Measurements from ENCODE around the gene MN1. TPM values are rescaled to one million over a fixed set of nuclear protein-coding genes. Genes with fewer than 3 reads are reported as not detected.

Gene MN1
- polyA plus RNA-seq, 2 of the 4 experiments (the other 2 are of a cell fraction) = 0.59 to 2.4 TPM

GRCh38 chr22:27731621-27732020 is 69.9 kb downstream of the MN1 start:
- TF ChIP-seq CHD4 (IDR thresholded peaks at IDR 0.05; ENCODE audit: borderline replicate concordance) (no peak), REST (IDR thresholded peaks at IDR 0.05) (no peak), CTCF (IDR thresholded peaks at IDR 0.05) (no peak), TFCP2L1 (CRISPR knock-in tag; IDR thresholded peaks at IDR 0.05) (no peak), RAD21 (conservative IDR thresholded peaks at IDR 0.05 in 1 of 2, IDR thresholded peaks at IDR 0.05 in 1 of 2) (no peak), HDAC2 (IDR thresholded peaks at IDR 0.05) (no peak), TP53 (CRISPR knock-in tag; IDR thresholded peaks at IDR 0.05) (no peak), E2F6 (IDR thresholded peaks at IDR 0.05; ENCODE audit: borderline replicate concordance, low read depth) (no peak), MYC (IDR thresholded peaks at IDR 0.05; ENCODE audit: borderline replicate concordance, low read length) (no peak), RFX5 (IDR thresholded peaks at IDR 0.05) (no peak), MAX (IDR thresholded peaks at IDR 0.05) (no peak)
- Histone ChIP-seq H3K27ac (no peak overlapping the region), H3K4me2 (no peak overlapping the region), H3K4me1 (peaks cover 29% of the 10 kb centered on the region), H3K9me3 (no peaks in the 10 kb centered on the region), H3K4me3 (no peak overlapping the region)
- POLR2A ChIA-PET = no interaction called here
- ATAC-seq = no peak
- DNase-seq (ENCODE audit: low read depth in 1 of 2, low spot score in 1 of 2) = no peak
- WGBS (ENCODE audit: missing lambda C conversion rate) = 85% methylated on average over 2 of the region's 3 CpGs
- CTCF ChIA-PET = interaction anchor here (1.1 kb wide), 1 partner anchor 8 kb away, joined by 3 read pairs; no protein-coding TSS in a partner anchor
- FAIRE-seq = no peak

GRCh38 chr22:27730641-27731433 is 70.7 kb downstream of the MN1 start:
- Histone ChIP-seq H3K4me1 (peaks cover 36% of the 10 kb centered on the region), H3K4me3 (no peak overlapping the region), H3K27ac (no peak overlapping the region), H3K9me3 (no peaks in the 10 kb centered on the region), H3K4me2 (no peak overlapping the region)
- 59% methylated on average over 4 of the region's 9 CpGs for WGBS (ENCODE audit: missing lambda C conversion rate)
- POLR2A ChIA-PET = no interaction called here
- no peak for ATAC-seq
- no peak for DNase-seq (ENCODE audit: low read depth in 1 of 2, low spot score in 1 of 2)
- no peak for TF ChIP-seq RNF2 (IDR thresholded peaks at IDR 0.05; ENCODE audit: borderline replicate concordance, low read depth)
- TF ChIP-seq ZFP36 (IDR thresholded peaks at IDR 0.05; ENCODE audit: borderline replicate concordance, partially characterized antibody) = no peak
- TF ChIP-seq JUNB (IDR thresholded peaks at IDR 0.05) = no peak
- no peak for TF ChIP-seq E2F6 (IDR thresholded peaks at IDR 0.05; ENCODE audit: borderline replicate concordance, low read depth)
- TF ChIP-seq RCOR1 (IDR thresholded peaks at IDR 0.05; ENCODE audit: low read depth, low read length) = no peak
- no peak for TF ChIP-seq RARB (CRISPR knock-in tag; IDR thresholded peaks at IDR 0.05)
- TF ChIP-seq RAD21 (conservative IDR thresholded peaks at IDR 0.05 in 1 of 2, IDR thresholded peaks at IDR 0.05 in 1 of 2) = no peak
- TF ChIP-seq FOSB (CRISPR knock-in tag; IDR thresholded peaks at IDR 0.05) = no peak
- FAIRE-seq = no peak
- CTCF ChIA-PET = interaction anchor here (1.1 kb wide), 1 partner anchor 8 kb away, joined by 3 read pairs; no protein-coding TSS in a partner anchor

Data from A549 (cell line).